Left hindlimb (tissue), 1 donor: ENCODE data around the gene PPIL6.
A peak's percentile ranks its signal among the peaks of the same experiment; 100 is the strongest.
"Not testable (repeated sequence)": the region's sequence is repeated elsewhere in the genome, so short reads cannot be mapped to it uniquely, and the experiment has no call there.

Experiments
- DNase-seq: peaks from one replicate; pipeline ENCODE4 v3.0.0-alpha.2; 2018

Gene PPIL6

GRCh38 chr6:109466212-109466923 lies 25.9 kb upstream of the PPIL6 start:
- DNase-seq = no peak

GRCh38 chr6:109465772-109466171 lies 25.3 kb upstream of the PPIL6 start:
- DNase-seq = no peak

- DNase-seq = no peak
Observed at GRCh38 chr6:109461733-109462526, 21.5 kb upstream of the PPIL6 start.

DNA sequence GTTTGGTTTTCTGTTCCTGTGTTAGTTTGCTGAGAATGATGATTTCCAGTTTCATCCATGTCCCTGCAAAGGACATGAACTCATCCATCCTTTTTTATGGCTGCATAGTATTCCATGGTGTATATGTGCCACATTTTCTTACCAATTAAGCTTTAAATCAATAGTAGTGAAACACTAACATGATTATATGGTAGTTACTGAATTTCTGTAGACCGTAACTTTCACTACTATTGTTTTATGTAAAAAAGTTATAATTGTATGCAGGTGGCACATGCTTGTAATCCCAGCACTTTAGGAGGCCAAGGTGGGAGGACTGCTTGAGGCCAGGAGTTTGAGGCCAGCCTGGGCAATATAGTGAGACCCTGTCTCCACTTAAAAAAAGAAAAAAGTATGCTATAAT lies 20.8 kb upstream of the PPIL6 start:
- DNase-seq = not testable (repeated sequence)

GRCh38 chr6:109460161-109460829 lies 19.9 kb upstream of the PPIL6 start:
- no peak for DNase-seq

- no peak for DNase-seq
Observed at GRCh38 chr6:109458774-109459531, 18.5 kb upstream of the PPIL6 start.

DNA sequence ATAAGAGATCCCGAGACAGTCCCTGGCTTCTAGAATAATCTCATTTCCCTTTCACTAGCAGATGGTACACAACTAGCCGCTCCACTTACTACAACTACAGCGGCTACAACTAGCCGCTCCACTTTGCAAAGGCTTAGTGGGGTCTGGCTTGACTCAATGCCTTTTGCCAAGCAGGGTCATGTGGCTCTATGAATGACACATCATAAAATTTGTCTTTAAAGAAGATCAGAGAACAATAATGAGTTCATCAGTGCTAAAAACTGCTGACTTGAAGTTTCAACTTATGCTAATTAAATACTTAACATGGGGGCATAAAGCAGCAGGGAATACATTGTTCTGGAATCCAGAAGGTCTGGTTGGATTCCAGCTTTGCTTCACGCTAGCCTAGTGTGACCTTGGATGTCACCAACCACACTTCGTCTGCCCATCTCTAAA lies 17.2 kb upstream of the PPIL6 start:
- DNase-seq = no peak

DNA sequence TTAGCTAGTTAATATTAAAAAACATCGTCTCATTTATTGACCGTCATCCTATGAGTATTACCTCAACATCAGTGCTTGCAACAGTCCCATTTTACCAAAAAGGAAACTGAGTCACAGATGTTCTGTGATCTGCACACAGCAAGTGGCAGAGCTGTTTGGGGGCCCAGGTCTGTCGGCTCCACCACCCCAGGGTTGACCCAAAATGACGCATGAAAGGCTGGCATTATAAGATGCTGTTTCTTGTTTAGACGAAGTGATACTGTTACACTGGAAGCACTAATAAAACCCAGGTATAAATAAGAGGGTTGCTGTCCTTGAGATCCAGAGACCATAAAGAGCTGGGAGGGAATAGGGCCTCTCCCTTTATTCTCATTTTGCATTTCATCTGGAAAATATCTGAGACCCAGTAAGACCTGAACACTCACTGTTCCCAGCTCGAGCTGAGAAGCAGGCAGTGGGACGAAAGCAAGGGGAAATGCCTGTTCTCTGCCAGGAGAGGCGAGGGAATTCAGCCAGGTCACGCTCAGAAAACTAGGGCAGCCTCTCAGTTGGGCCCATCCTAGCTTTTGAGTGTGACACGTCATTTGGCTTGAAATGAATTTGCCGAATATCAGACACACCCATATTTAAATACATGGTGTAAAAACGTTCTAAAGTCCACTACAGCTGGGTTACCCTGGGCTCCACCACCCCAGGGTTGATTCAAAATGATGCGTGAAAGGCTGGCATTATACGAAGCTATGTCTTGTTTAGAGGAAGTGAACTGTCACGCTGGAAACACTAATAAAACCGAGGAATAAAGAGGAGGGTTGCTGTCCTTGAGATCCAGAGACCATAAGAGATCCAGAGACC lies 16.5 kb upstream of the PPIL6 start:
- DNase-seq = peak; percentile 76

DNA sequence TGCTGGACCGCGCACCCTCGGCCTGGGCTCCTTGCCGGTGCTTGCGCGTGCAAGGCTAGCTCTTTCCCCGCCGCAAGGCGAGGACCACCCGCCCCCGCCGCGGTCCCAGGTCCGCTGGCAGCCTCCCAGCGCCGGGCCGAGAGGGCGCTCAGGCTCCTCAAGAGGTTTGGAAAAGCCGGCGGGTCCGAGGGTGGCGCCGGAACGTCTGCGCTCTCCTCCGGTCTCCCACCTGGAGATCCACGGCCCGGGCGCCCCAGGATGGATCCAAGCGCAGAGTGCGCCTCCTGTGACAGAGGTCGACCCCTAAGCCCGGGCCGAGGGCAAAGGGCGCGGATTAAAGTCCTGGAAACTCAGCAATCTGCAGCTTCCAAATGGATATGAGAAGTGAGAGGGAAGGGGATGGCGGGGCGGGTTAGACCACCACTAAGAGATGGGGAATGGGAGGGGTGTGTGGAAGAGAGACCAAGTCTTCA lies 15.7 kb upstream of the PPIL6 start:
- no peak for DNase-seq

GRCh38 chr6:109455437-109456110 lies 15.1 kb upstream of the PPIL6 start, which contains the start of gene MICAL1:
MICAL1 (minus strand) TSS chr6:109455772; CDS start chr6:109454196, 1,576 bp downstream.
- peak; percentile 81 for DNase-seq

DNA sequence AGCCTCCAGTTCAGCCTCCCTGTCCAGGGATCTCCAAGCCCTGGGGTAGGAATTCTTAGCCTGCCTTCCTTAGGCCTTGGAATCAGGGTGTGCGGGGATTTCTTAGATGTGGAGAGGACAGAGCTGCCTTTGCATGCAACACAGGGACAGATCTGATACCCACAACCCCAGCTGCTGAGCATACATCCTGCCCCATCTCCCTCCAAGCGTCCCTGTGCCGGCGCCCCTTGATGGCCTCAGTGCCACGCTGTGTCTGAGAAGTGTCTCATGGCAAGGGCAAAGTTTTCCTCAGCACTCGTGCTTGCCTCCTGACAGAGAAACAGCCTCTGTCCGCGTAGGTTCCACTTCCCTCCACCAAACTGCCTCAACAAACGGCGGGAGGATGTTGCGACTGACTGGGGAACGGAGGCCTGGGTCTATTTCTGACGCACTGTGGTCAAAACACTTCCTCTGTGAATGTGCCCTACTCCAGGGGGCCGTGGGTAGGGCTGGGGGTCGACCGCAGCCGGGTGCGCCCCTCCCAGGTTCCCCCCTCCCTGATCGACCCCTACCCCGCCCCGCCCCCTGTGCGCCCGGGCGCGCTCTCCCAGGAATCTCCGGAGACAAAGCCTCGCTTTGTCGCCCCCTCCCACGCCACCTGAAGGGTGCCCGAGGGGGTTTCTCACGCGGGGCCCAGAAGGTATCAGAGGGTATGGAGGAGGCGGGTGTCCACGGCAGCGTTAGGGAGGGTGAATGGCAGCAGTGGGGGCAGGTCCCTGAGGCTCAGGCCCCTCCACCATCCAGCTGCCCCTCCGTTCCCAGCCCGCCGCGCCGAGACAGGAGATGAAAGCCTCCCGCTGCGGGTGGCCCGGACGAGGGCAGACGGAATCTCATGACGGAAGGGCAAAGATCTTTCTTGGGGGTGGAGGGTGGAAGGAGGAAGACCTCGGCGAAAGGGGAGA lies 14.3 kb upstream of the PPIL6 start:
- DNase-seq = peak; percentile 59

GRCh38 chr6:109453594-109454495 lies 13.4 kb upstream of the PPIL6 start:
- peak; percentile 76 for DNase-seq

DNA sequence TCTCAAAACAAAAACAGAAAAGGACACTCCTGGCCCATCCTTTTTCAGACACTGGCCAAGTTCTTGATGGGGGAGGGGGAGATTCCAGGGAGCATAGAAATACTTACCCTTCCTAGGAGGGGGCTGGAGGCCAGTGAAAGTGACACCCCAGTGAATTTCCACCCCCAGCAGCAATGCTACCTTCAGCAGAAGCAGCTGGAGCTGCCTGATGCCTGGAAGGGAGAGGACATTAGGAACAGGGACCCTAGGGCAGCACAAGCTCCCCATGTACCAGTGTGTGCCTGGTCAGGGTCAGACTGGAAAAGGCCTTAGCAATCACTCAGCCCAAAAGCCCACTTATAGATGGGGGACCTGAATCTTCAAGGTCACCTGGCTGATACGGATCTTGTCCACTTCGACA lies 12.7 kb upstream of the PPIL6 start:
- DNase-seq = no peak

GRCh38 chr6:109452181-109452580 lies 11.8 kb upstream of the PPIL6 start:
- DNase-seq = no peak

GRCh38 chr6:109451376-109451775 lies 10.9 kb upstream of the PPIL6 start:
- DNase-seq = no peak

- DNase-seq = no peak
Observed at GRCh38 chr6:109450801-109451200, 10.4 kb upstream of the PPIL6 start.

DNA sequence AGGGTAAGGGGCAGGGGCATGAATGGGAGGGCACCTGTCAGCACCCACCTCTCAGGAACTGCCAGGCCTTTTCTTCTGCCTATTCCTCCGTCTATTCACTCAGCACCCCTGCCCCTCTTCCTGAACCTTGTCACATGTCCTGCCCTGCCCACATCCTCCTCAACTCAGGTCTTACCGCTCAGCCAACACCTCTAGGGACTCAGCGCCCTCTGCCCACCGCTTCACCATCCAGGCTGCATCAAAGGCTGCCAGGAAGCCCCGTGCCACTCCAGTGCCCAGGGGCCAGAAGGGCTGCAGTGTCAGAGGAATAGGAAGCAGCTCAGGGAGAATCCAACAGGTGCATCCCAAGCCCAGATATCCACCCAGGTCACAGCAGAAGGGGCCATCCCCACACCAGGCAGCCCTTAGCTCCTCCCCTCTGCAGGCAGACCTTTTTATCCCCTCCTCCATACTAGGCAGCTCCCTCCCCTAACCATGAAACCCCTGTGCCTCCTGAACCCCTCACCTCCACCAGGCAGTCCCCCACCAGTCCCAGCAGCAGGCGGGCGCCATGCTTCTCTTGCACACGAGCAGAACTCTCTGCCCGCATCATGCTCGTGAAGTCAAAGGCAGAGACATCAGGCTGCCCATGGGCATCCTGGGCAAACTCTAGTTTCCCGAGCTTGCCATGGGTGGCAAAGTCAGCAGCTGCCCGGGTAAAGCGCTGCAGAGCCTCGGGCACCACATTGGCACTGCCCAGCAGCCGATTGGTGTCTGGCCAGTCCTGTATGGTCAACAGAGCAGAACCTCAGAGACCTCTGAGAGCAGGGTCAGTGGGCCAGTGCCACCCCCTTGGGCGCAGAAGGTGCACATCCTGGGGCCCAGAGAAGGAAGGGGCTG lies 9.6 kb upstream of the PPIL6 start:
- DNase-seq = no peak
